GM12878 (cell line): ENCODE data around the gene DXO. TPM values are rescaled to one million over a fixed set of nuclear protein-coding genes. Genes with fewer than 3 reads are reported as not detected.
A peak's percentile ranks its signal among the peaks of the same experiment; 100 is the strongest.

ENCODE experiments used
- BRCA1 ChIP-seq: IDR thresholded peaks from 2 replicates; pipeline ENCODE4 v1.6.1; 2011; ENCODE audit warnings: low read depth, low read length, improper control_type of control experiment
- CUX1 ChIP-seq: IDR thresholded peaks from 2 replicates; pipeline ENCODE4 v1.6.1; 2012; ENCODE audit warnings: improper control_type of control experiment, low read depth, low read length; ENCODE audit not compliant: insufficient replicate concordance
- E2F4 ChIP-seq: IDR thresholded peaks from 2 replicates; pipeline ENCODE4 v1.6.1; 2012; ENCODE audit warnings: low read depth, low read length, improper control_type of control experiment
- EGR1 ChIP-seq, 2 experiments: IDR thresholded peaks; 1 replicate in 1 of 2; 2 replicates in 1 of 2; pipeline ENCODE4 v1.6.1; 2011 to 2012; ENCODE audit warnings: low read depth in 2 of 2, low read length in 2 of 2, borderline replicate concordance in 1 of 2, mild to moderate bottlenecking in 1 of 2, moderate library complexity in 1 of 2
- FOXM1 ChIP-seq: IDR thresholded peaks from 2 replicates; pipeline ENCODE4 v1.6.1; 2012; ENCODE audit warnings: low read depth, mild to moderate bottlenecking, inconsistent platforms, low read length, moderate library complexity
- IRF4 ChIP-seq: IDR thresholded peaks from 2 replicates; pipeline ENCODE4 v1.6.1; 2011; ENCODE audit warnings: low read depth, low read length
- MEF2B ChIP-seq: fragments of 450-650 bp; IDR thresholded peaks from 2 replicates; pipeline ENCODE4 v1.6.1; 2018; ENCODE audit warnings: mild to moderate bottlenecking, moderate library complexity; ENCODE audit not compliant: partially characterized antibody, poor library complexity, severe bottlenecking
- MTA2 ChIP-seq: fragments of 450-650 bp; IDR thresholded peaks from 2 replicates; pipeline ENCODE4 v1.6.1; 2016; ENCODE audit warnings: low read depth, mild to moderate bottlenecking, moderate library complexity
- NR2C1 ChIP-seq: fragments of 450-650 bp; IDR thresholded peaks from 2 replicates; pipeline ENCODE4 v1.6.1; 2017; ENCODE audit warnings: antibody characterized with exemption, mild to moderate bottlenecking, moderate library complexity
- NRF1 ChIP-seq: conservative IDR thresholded peaks from 2 replicates; pipeline ENCODE4 v1.6.1; 2011; ENCODE audit warnings: mild to moderate bottlenecking, low read depth, low read length, improper control_type of control experiment
- SKIL ChIP-seq: fragments of 450-650 bp; IDR thresholded peaks from 2 replicates; pipeline ENCODE4 v1.6.1; 2017; ENCODE audit warnings: mild to moderate bottlenecking, low read depth, inconsistent platforms; ENCODE audit not compliant: poor library complexity, severe bottlenecking
- YY1 ChIP-seq: IDR thresholded peaks from 2 replicates; pipeline ENCODE4 v1.6.1; 2011; ENCODE audit warnings: low read depth, mild to moderate bottlenecking, low read length
- ZNF217 ChIP-seq: fragments of 450-650 bp; IDR thresholded peaks from 2 replicates; pipeline ENCODE4 v1.6.1; 2017; ENCODE audit warnings: antibody characterized with exemption, mild to moderate bottlenecking
- ZNF384 ChIP-seq: IDR thresholded peaks from 2 replicates; pipeline ENCODE4 v1.6.1; 2012; ENCODE audit warnings: low read depth, mild to moderate bottlenecking, low read length, improper control_type of control experiment, borderline replicate concordance
- ZNF592 ChIP-seq: fragments of 450-650 bp; IDR thresholded peaks from 2 replicates; pipeline ENCODE4 v1.6.1; 2017; ENCODE audit warnings: mild to moderate bottlenecking, moderate library complexity
- polyA plus RNA-seq, 11 experiments: library from polyadenylated mRNA; depleted of rRNA in 4 of 11; unstranded in 6 of 11; stranded (reverse) in 5 of 11; fragments of >200 nt; fragmentation: Nextera tagmentation in 4 of 11; fragmentation: Illumina TruSeq in 1 of 11; extraction: Ambion mirVana in 4 of 11; extraction: Trizol in 1 of 11; gene quantifications; 1 replicate in 1 of 11; 2 replicates in 10 of 11; pipeline versions ENCODE4 v1.2.1 to v1.2.3, GENCODE V29; 2011 to 2016; ENCODE audit warnings: inconsistent platforms in 2 of 11, missing spikeins in 2 of 11, low read depth in 1 of 11
- total RNA-seq, 4 experiments: library from RNA; depleted of rRNA in 3 of 4; stranded (reverse); fragments of >200 nt in 3 of 4; fragmentation: Illumina TruSeq in 1 of 4; extraction: Trizol in 1 of 4; gene quantifications; 2 replicates each; pipeline versions ENCODE4 v1.2.1 to v1.2.3, GENCODE V29; 2013 to 2021

DXO gene
- total and polyA plus RNA-seq, 10 of the 15 experiments (the other 5 are each of a cell fraction or from before 2014, with no cell fraction given) = 4.5 to 21.4 (median 16.3) TPM

GRCh38 chr6:31958741-31959739 lies 12.9 kb downstream of the DXO start, which contains the start of the genes NELFE and SKIC2 (continued):
- peak; percentile 99 for TF ChIP-seq NR2C1
- TF ChIP-seq CUX1 = peak; percentile 44
- no peak for TF ChIP-seq MEF2B
- TF ChIP-seq SKIL = no peak
- TF ChIP-seq ZNF592 = no peak
- TF ChIP-seq MTA2 = peak; percentile 94
- no peak for TF ChIP-seq ZNF217
- peak; percentile 41 to 57; a peak in 2 of 3 replicates for TF ChIP-seq EGR1 (IDR thresholded peaks at IDR 0.05; ENCODE audit: borderline replicate concordance in 1 of 2, low read depth in 2 of 2, low read length in 2 of 2)
- TF ChIP-seq BRCA1 = no peak
- TF ChIP-seq IRF4 = 0 out of 2 replicates have a peak, but pooled peaks have one; percentile 6
- TF ChIP-seq NRF1 = no peak
- TF ChIP-seq ZNF384 = no peak
- TF ChIP-seq FOXM1 = no peak
- peak; percentile 67 for TF ChIP-seq YY1
- no peak for TF ChIP-seq E2F4
